ENCODE measurements around the gene GPR34.

DNA sequence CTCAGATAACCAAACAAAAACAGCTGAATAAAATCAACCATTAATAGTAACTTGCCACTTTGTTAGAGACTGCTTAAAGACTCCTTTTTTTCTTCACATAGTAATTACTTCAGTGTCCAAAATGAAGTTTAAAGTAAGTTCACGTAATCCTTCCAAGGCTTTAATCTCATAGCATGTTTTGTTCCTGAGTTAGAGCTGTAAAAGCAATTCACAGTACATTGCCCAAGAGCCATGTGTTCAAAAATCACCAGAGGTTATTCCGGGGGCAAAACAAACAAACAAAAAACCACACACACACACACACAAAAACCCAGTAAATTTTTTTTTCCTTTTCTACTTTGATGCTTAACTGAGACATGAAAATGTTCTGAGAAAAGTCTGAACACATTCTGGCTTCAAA, 41.3 kb downstream of the GPR34 start:
- no peak for TF ChIP-seq POLR2A (IDR thresholded peaks at IDR 0.05)
- TF ChIP-seq, protein P1, sequence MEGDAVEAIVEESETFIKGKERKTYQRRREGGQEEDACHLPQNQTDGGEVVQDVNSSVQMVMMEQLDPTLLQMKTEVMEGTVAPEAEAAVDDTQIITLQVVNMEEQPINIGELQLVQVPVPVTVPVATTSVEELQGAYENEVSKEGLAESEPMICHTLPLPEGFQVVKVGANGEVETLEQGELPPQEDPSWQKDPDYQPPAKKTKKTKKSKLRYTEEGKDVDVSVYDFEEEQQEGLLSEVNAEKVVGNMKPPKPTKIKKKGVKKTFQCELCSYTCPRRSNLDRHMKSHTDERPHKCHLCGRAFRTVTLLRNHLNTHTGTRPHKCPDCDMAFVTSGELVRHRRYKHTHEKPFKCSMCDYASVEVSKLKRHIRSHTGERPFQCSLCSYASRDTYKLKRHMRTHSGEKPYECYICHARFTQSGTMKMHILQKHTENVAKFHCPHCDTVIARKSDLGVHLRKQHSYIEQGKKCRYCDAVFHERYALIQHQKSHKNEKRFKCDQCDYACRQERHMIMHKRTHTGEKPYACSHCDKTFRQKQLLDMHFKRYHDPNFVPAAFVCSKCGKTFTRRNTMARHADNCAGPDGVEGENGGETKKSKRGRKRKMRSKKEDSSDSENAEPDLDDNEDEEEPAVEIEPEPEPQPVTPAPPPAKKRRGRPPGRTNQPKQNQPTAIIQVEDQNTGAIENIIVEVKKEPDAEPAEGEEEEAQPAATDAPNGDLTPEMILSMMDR (IDR thresholded peaks at IDR 0.05) = no peak
